IMR-90 (cell line): ENCODE data around the gene WDR37. TPM values are rescaled to one million over a fixed set of nuclear protein-coding genes. Genes with fewer than 3 reads are reported as not detected.
A peak's percentile ranks its signal among the peaks of the same experiment; 100 is the strongest.

Experiments
- ATAC-seq: fragments of 200-7000 bp; cut with Tn5 transposase; 2 replicates; pipeline ENCODE4 v1.9.1; 2020; ENCODE audit warnings: low read depth, mild to moderate bottlenecking, moderate library complexity
- Bru-seq: library from RNA; stranded (reverse); fragments of 400-500 nt; gene quantifications from one replicate; lab custom pipeline; 2021; lab: Mats Ljungman, UMichigan
- BruChase-seq, 2 experiments: library from RNA; stranded (reverse); fragments of 400-500 nt; gene quantifications; one replicate each; lab custom pipeline; 2021; lab: Mats Ljungman, UMichigan
- BruUV-seq: library from RNA; stranded (reverse); fragments of 400-500 nt; replicated peaks from 2 replicates; lab custom pipeline; 2021; lab: Mats Ljungman, UMichigan
- CTCF ChIA-PET: fragments of 300-600 bp; formaldehyde crosslinking; extraction: SDS; loops from one replicate; lab custom pipeline; 2021; ENCODE audit warnings: antibody characterized with exemption; lab: Yijun Ruan, JAX
- POLR2A ChIA-PET: fragments of 300-600 bp; sonication (Branson Sonifier 250); formaldehyde crosslinking; loops from one replicate; lab custom pipeline; 2022; ENCODE audit warnings: antibody characterized with exemption; ENCODE audit not compliant: unreplicated experiment; lab: Charles Lee
- DNase-seq: peaks from one replicate; pipeline ENCODE4 v3.0.0; 2013
- H2AFZ ChIP-seq: replicated peaks from 2 replicates; pipeline ENCODE3; 2013; ENCODE audit warnings: low read length, mild to moderate bottlenecking; ENCODE audit not compliant: poor library complexity
- H2AK5ac ChIP-seq: 2 replicates; pipeline ENCODE4 v1.6.1; 2013; ENCODE audit warnings: low read depth, low read length, inconsistent platforms
- H2AK9ac ChIP-seq: replicated peaks from 2 replicates; pipeline ENCODE3; 2013; ENCODE audit warnings: mild to moderate bottlenecking, low read depth, low read length, moderate library complexity; ENCODE audit not compliant: poor library complexity
- H2BK120ac ChIP-seq: 2 replicates; pipeline ENCODE4 v1.6.1; 2013; ENCODE audit warnings: low read depth, low read length, inconsistent platforms
- H2BK15ac ChIP-seq: 3 replicates; pipeline ENCODE4 v1.6.1; 2013; ENCODE audit warnings: low read depth, low read length, inconsistent platforms
- H2BK20ac ChIP-seq: 2 replicates; pipeline ENCODE4 v1.6.1; 2013; ENCODE audit warnings: low read depth, mild to moderate bottlenecking, inconsistent platforms, low read length, moderate library complexity
- H2BK5ac ChIP-seq: 2 replicates; pipeline ENCODE4 v1.6.1; 2013; ENCODE audit warnings: mild to moderate bottlenecking, low read depth, low read length, inconsistent platforms; ENCODE audit not compliant: poor library complexity, severe bottlenecking
- H3K14ac ChIP-seq: replicated peaks from 2 replicates; pipeline ENCODE4 v1.6.1; 2013; ENCODE audit warnings: low read depth, low read length, inconsistent platforms
- H3K18ac ChIP-seq: 2 replicates; pipeline ENCODE4 v1.6.1; 2013; ENCODE audit warnings: low read depth, low read length, control low read depth
- H3K23ac ChIP-seq: 2 replicates; pipeline ENCODE4 v1.6.1; 2013; ENCODE audit warnings: low read depth, low read length, inconsistent platforms
- H3K27ac ChIP-seq: 2 replicates; pipeline ENCODE4 v1.5.1; 2013; ENCODE audit warnings: mild to moderate bottlenecking, control low read depth, low read length; ENCODE audit not compliant: insufficient read depth
- H3K27me3 ChIP-seq: 2 replicates; pipeline ENCODE4 v1.6.1; 2013; ENCODE audit warnings: low read length; ENCODE audit not compliant: control insufficient read depth, insufficient read depth
- H3K36me3 ChIP-seq: 2 replicates; pipeline ENCODE4 v1.6.1; 2013; ENCODE audit warnings: low read length, mixed read lengths; ENCODE audit not compliant: control insufficient read depth, insufficient read depth
- H3K4ac ChIP-seq: 2 replicates; pipeline ENCODE4 v1.6.1; 2013; ENCODE audit warnings: low read depth, low read length, inconsistent platforms
- H3K4me1 ChIP-seq: 2 replicates; pipeline ENCODE4 v1.6.1; 2013; ENCODE audit warnings: low read length, mixed read lengths; ENCODE audit not compliant: control insufficient read depth, insufficient read depth
- H3K4me2 ChIP-seq: 2 replicates; pipeline ENCODE4 v1.6.1; 2013; ENCODE audit warnings: low read depth, mild to moderate bottlenecking, control low read depth, low read length, moderate library complexity
- H3K4me3 ChIP-seq: 2 replicates; pipeline ENCODE4 v1.5.1; 2013; ENCODE audit warnings: low read depth, mild to moderate bottlenecking, control low read depth, low read length, moderate library complexity; ENCODE audit not compliant: insufficient read depth
- H3K56ac ChIP-seq: 2 replicates; pipeline ENCODE4 v1.6.1; 2013; ENCODE audit warnings: low read length, inconsistent platforms; ENCODE audit not compliant: insufficient read depth; ENCODE audit errors: extremely low read depth
- H3K79me1 ChIP-seq, 2 experiments: 2 replicates each; pipeline ENCODE4 v1.6.1; 2013; ENCODE audit warnings: low read length in 2 of 2, inconsistent platforms in 1 of 2, low read depth in 1 of 2
- H3K9ac ChIP-seq: 2 replicates; pipeline ENCODE4 v1.6.1; 2013; ENCODE audit warnings: low read depth, low read length, control low read depth
- H3K9me1 ChIP-seq: 2 replicates; pipeline ENCODE4 v1.6.1; 2013; ENCODE audit warnings: low read length, inconsistent platforms; ENCODE audit not compliant: insufficient read depth
- H3K9me3 ChIP-seq: 2 replicates; pipeline ENCODE4 v1.6.1; 2013; ENCODE audit warnings: low read length; ENCODE audit not compliant: control insufficient read depth, insufficient read depth
- H4K20me1 ChIP-seq: 2 replicates; pipeline ENCODE4 v1.6.1; 2013; ENCODE audit warnings: low read length, inconsistent platforms; ENCODE audit not compliant: insufficient read depth
- H4K5ac ChIP-seq: 2 replicates; pipeline ENCODE4 v1.6.1; 2013; ENCODE audit warnings: mild to moderate bottlenecking, low read depth, low read length, control low read depth
- H4K8ac ChIP-seq, 2 experiments: 2 replicates each; pipeline ENCODE4 v1.6.1; 2013; ENCODE audit warnings: low read depth in 2 of 2, low read length in 2 of 2, control low read depth in 1 of 2, inconsistent platforms in 1 of 2
- H4K91ac ChIP-seq: 2 replicates; pipeline ENCODE4 v1.6.1; 2013; ENCODE audit warnings: low read depth, low read length, inconsistent platforms; ENCODE audit not compliant: insufficient read depth
- BHLHE40 ChIP-seq: fragments of 150-350 bp; IDR thresholded peaks from 2 replicates; pipeline ENCODE4 v1.6.1; 2016; ENCODE audit warnings: mild to moderate bottlenecking, low read depth, low read length
- CHD1 ChIP-seq: IDR thresholded peaks from 2 replicates; pipeline ENCODE4 v1.6.1; 2012; ENCODE audit warnings: low read depth, low read length, improper control_type of control experiment
- FOS ChIP-seq: fragments of 150-350 bp; IDR thresholded peaks from 2 replicates; pipeline ENCODE4 v1.6.1; 2016; ENCODE audit warnings: low read depth, low read length
- MAFK ChIP-seq: IDR thresholded peaks from 2 replicates; pipeline ENCODE4 v1.6.1; 2012; ENCODE audit warnings: low read depth, low read length, improper control_type of control experiment
- MAZ ChIP-seq: IDR thresholded peaks from 2 replicates; pipeline ENCODE4 v1.6.1; 2012; ENCODE audit warnings: low read depth, mild to moderate bottlenecking, low read length, improper control_type of control experiment, moderate library complexity, borderline replicate concordance
- MXI1 ChIP-seq: IDR thresholded peaks from 2 replicates; pipeline ENCODE4 v1.6.1; 2012; ENCODE audit warnings: low read depth, mild to moderate bottlenecking, low read length, moderate library complexity, borderline replicate concordance
- NFE2L2 ChIP-seq: fragments of 150-350 bp; IDR thresholded peaks from 2 replicates; pipeline ENCODE4 v1.6.1; 2016; ENCODE audit warnings: low read depth, mild to moderate bottlenecking, low read length
- POLR2A ChIP-seq: IDR thresholded peaks from 2 replicates; pipeline ENCODE4 v1.6.1; 2012; ENCODE audit warnings: mild to moderate bottlenecking, low read depth, low read length
- RFX5 ChIP-seq: IDR thresholded peaks from 2 replicates; pipeline ENCODE4 v1.8.0; 2012; ENCODE audit warnings: low read depth, mild to moderate bottlenecking, low read length, moderate library complexity
- SMC3 ChIP-seq: fragments of 150-350 bp; IDR thresholded peaks from 2 replicates; pipeline ENCODE4 v1.6.1; 2016; ENCODE audit warnings: low read depth, mild to moderate bottlenecking, antibody characterized with exemption, low read length, moderate library complexity
- WGBS, 2 experiments: methylation state at CpG; one replicate each; pipeline versions ENCODE4 v1.1.5 to v1.1.7; 2013; ENCODE audit warnings: missing lambda C conversion rate in 2 of 2; ENCODE audit not compliant: insufficient read length in 1 of 2; ENCODE audit errors: extremely low coverage in 2 of 2; 5-methylcytosine and 5-hydroxymethylcytosine counted together
- dilution Hi-C: fragments of 300-500 bp; cut with HindIII; formaldehyde crosslinking; loops from one replicate; pipeline ENCODE4 v1.14.3; 2018; ENCODE audit warnings: low sequenced_read_pairs; ENCODE audit not compliant: unreplicated experiment
- in situ Hi-C: fragments of 300-500 bp; cut with MboI; formaldehyde crosslinking; loops from 3 replicates; pipeline ENCODE4 v1.14.3; 2019; ENCODE audit warnings: low sequenced_read_pairs, inconsistent platforms, mixed read lengths
- intact Hi-C: fragments of 100-400 bp; cut with micrococcal nuclease; formaldehyde crosslinking; loops from 2 replicates; pipeline ENCODE4 v1.10.0; 2022
- long read RNA-seq: library from polyadenylated mRNA; unstranded; transcript quantifications from one replicate; pipeline ENCODE4 v2.0.0, GENCODE V29; 2021; ENCODE audit not compliant: unreplicated experiment
- polyA plus RNA-seq, 3 experiments: library from polyadenylated mRNA; depleted of rRNA; stranded (reverse); fragments of >200 nt; gene quantifications; 2 replicates each; pipeline ENCODE4 v1.2.3, GENCODE V29; 2012; ENCODE audit warnings: low replicate concordance in 1 of 3
- total RNA-seq: library from RNA; depleted of rRNA; stranded (reverse); fragments of >200 nt; gene quantifications from 2 replicates; pipeline ENCODE4 v1.2.3, GENCODE V29; 2012; rRNA removed

The WDR37 gene
- total RNA-seq, result 12.7 and 16.4 TPM in 2 replicates
- polyA plus RNA-seq (2012; rRNA removed), result 14.0 and 14.5 TPM in 2 replicates
- polyA plus RNA-seq (2012; cell fraction: cytosol; rRNA removed), result 9.0 and 12.3 TPM in 2 replicates
- 26.3 and 32.3 TPM in 2 replicates for polyA plus RNA-seq (2012; cell fraction: nucleus; rRNA removed; ENCODE audit: low replicate concordance)
- percentile 87 among the genes with signal in this experiment for Bru-seq, nascent RNA
- BruChase-seq, experiment 1, labeled RNA remaining after a 6-hour chase, result percentile 83 among the genes with signal in this experiment
- percentile 83 among the genes with signal in this experiment for BruChase-seq, experiment 2, labeled RNA remaining after a 2-hour chase
- long read RNA-seq, partial matches to known transcripts, result 17 of 31 reads
- long read RNA-seq, other reads (novel, unspliced or antisense), result 14 of 31 reads

GRCh38 chr10:1056326-1057105 lies at the start of gene WDR37:
Gene WDR37 (plus strand): TSS chr10:1056385. CDS start chr10:1072156, 15,771 bp downstream.
- Histone ChIP-seq H2BK5ac (peak within 1 kb of the TSS; percentile 97), H3K27ac (peak within 1 kb of the TSS; percentile 98), H2BK120ac (peak within 1 kb of the TSS; percentile 30; the same call in 1 of the 2 replicates), H4K5ac (peak within 1 kb of the TSS; percentile 77), H2AK5ac (peak within 1 kb of the TSS; percentile 71; the same call in 1 of the 2 replicates), H3K9me1 (peaks cover 14% of the 10 kb centered on the region), H4K8ac (peak within 1 kb of the TSS; percentile 72 to 80), H2AK9ac (peak within 1 kb of the TSS; percentile 99), H2BK20ac (no peak within 1 kb of the TSS), H3K23ac (peak within 1 kb of the TSS; percentile 20; the same call in 1 of the 2 replicates), H3K36me3 (peaks cover 4% of the 10 kb centered on the region), H3K79me1 (peaks cover 32 to 59% of the 10 kb centered on the region in 2 experiments), H3K27me3 (no peaks in the 10 kb centered on the region), H3K4ac (peak within 1 kb of the TSS; percentile 89), H2BK15ac (no peak within 1 kb of the TSS), H3K9me3 (no peaks in the 10 kb centered on the region), H3K9ac (peak within 1 kb of the TSS; percentile 94), H3K14ac (peak within 1 kb of the TSS; percentile 77), H3K56ac (peak within 1 kb of the TSS; percentile 26), H3K4me3 (peak within 1 kb of the TSS; percentile 93), H4K91ac (peak within 1 kb of the TSS; percentile 81), H3K4me2 (peak within 1 kb of the TSS; percentile 95), H4K20me1 (peaks cover 21% of the 10 kb centered on the region), H3K4me1 (peaks cover 2% of the 10 kb centered on the region), H3K18ac (peak within 1 kb of the TSS; percentile 76; the same call in 1 of the 2 replicates), H2AFZ (peak within 1 kb of the TSS; percentile 97)
- ChIA-PET POLR2A (interaction anchor here (0.6 to 0.7 kb wide), 2 partner anchors 188 to 211 kb away, joined by 3 to 11 read pairs; no protein-coding TSS in a partner anchor), CTCF (no interaction called here)
- dilution Hi-C loops (no loop called here), in situ Hi-C loops (no loop called here), intact Hi-C loops (no loop called here)
- 0% methylated on average over 50 of the region's 87 CpGs; no CpG with 5 or more reads in 1 of the 2 experiments for WGBS, 2 experiments
- no peak for TF ChIP-seq RFX5
- TF ChIP-seq FOS, result peak; percentile 59
- TF ChIP-seq MAZ, result peak; percentile 91
- TF ChIP-seq BHLHE40, result peak; percentile 61; the same call in 1 of the 2 replicates
- no peak for TF ChIP-seq SMC3
- TF ChIP-seq CHD1, result peak; percentile 87; the same call in 1 of the 2 replicates
- no peak for TF ChIP-seq MAFK
- TF ChIP-seq POLR2A, result peak; percentile 95
- no peak for TF ChIP-seq NFE2L2
- TF ChIP-seq MXI1, result peak; percentile 25; the same call in 1 of the 2 replicates
- ATAC-seq (peak; percentile 88), DNase-seq (peak; percentile 90)
- BruUV-seq, result no TSS peak
